Skeletal muscle satellite cell (primary cell): ENCODE measurements around the gene UBTD2.
A peak's percentile ranks its signal among the peaks of the same experiment; 100 is the strongest.

ENCODE experiments used
- H3K27me3 ChIP-seq: 2 replicates; pipeline ENCODE4 v1.7.0; 2013; ENCODE audit warnings: low read length; ENCODE audit not compliant: control insufficient read depth, insufficient read depth
- H3K36me3 ChIP-seq: 2 replicates; pipeline ENCODE4 v1.7.0; 2013; ENCODE audit warnings: mild to moderate bottlenecking, control low read depth, low read length; ENCODE audit not compliant: insufficient read depth
- H3K4me1 ChIP-seq: 2 replicates; pipeline ENCODE4 v1.7.0; 2013; ENCODE audit warnings: low read length; ENCODE audit not compliant: control insufficient read depth, insufficient read depth
- H3K4me2 ChIP-seq: 2 replicates; pipeline ENCODE4 v1.7.0; 2013; ENCODE audit warnings: mild to moderate bottlenecking, low read length
- H3K4me3 ChIP-seq: 2 replicates; pipeline ENCODE4 v1.7.0; 2013; ENCODE audit warnings: low read length
- H3K9ac ChIP-seq: 2 replicates; pipeline ENCODE4 v1.7.0; 2013; ENCODE audit warnings: mild to moderate bottlenecking, low read depth, low read length, moderate library complexity
- H3K9me3 ChIP-seq: replicated peaks from 2 replicates; pipeline ENCODE4 v1.7.0; 2013; ENCODE audit warnings: mild to moderate bottlenecking, control low read depth, low read length

UBTD2 gene

GRCh38 chr5:172173564-172174153 lies 109.9 kb downstream of the UBTD2 start:
- H3K4me1 ChIP-seq = peaks cover 4% of the 10 kb centered on the region

GRCh38 chr5:172172912-172173563 lies 110.5 kb downstream of the UBTD2 start:
- H3K4me1 ChIP-seq = peaks cover 4% of the 10 kb centered on the region
- no peak overlapping the region for H3K4me2 ChIP-seq
- H3K9ac ChIP-seq = no peak overlapping the region
- no peak overlapping the region for H3K4me3 ChIP-seq
- H3K36me3 ChIP-seq = peaks cover 6% of the 10 kb centered on the region
- no peaks in the 10 kb centered on the region for H3K27me3 ChIP-seq
- H3K9me3 ChIP-seq = no peaks in the 10 kb centered on the region

More at GRCh38 chr5:172173564-172174153, 109.9 kb downstream of the UBTD2 start:
- Histone ChIP-seq H3K4me2 (no peak overlapping the region), H3K9me3 (no peaks in the 10 kb centered on the region), H3K4me3 (no peak overlapping the region), H3K9ac (no peak overlapping the region), H3K27me3 (no peaks in the 10 kb centered on the region), H3K36me3 (peaks cover 6% of the 10 kb centered on the region)

GRCh38 chr5:172171118-172171517 lies 112.4 kb downstream of the UBTD2 start:
- no peaks in the 10 kb centered on the region for H3K27me3 ChIP-seq
- no peak overlapping the region for H3K4me3 ChIP-seq
- no peak overlapping the region for H3K9ac ChIP-seq
- no peak overlapping the region for H3K4me2 ChIP-seq
- peaks cover 4% of the 10 kb centered on the region for H3K4me1 ChIP-seq
- H3K9me3 ChIP-seq = no peaks in the 10 kb centered on the region
- peaks cover 6% of the 10 kb centered on the region for H3K36me3 ChIP-seq

- no peaks in the 10 kb centered on the region for H3K27me3 ChIP-seq
- no peak overlapping the region for H3K9ac ChIP-seq
- no peak overlapping the region for H3K4me2 ChIP-seq
- no peak overlapping the region for H3K4me3 ChIP-seq
- H3K4me1 ChIP-seq = peaks cover 4% of the 10 kb centered on the region
- H3K9me3 ChIP-seq = no peaks in the 10 kb centered on the region
- H3K36me3 ChIP-seq = peaks cover 6% of the 10 kb centered on the region
Measured at GRCh38 chr5:172170251-172170701, 113.3 kb downstream of the UBTD2 start.

GRCh38 chr5:172169216-172169615 lies 114.3 kb downstream of the UBTD2 start:
- Histone ChIP-seq H3K4me1 (peaks cover 13% of the 10 kb centered on the region), H3K27me3 (no peaks in the 10 kb centered on the region), H3K4me3 (no peak overlapping the region), H3K36me3 (peaks cover 6% of the 10 kb centered on the region), H3K4me2 (no peak overlapping the region), H3K9me3 (no peaks in the 10 kb centered on the region), H3K9ac (no peak overlapping the region)

- Histone ChIP-seq H3K4me3 (no peak overlapping the region), H3K9ac (no peak overlapping the region), H3K9me3 (no peaks in the 10 kb centered on the region), H3K27me3 (no peaks in the 10 kb centered on the region), H3K4me2 (no peak overlapping the region), H3K4me1 (peaks cover 18% of the 10 kb centered on the region), H3K36me3 (peaks cover 2% of the 10 kb centered on the region)
Measured at GRCh38 chr5:172168311-172168710, 115.3 kb downstream of the UBTD2 start.

- no peak overlapping the region for H3K9ac ChIP-seq
- peaks cover 2% of the 10 kb centered on the region for H3K36me3 ChIP-seq
- H3K4me2 ChIP-seq = no peak overlapping the region
- no peaks in the 10 kb centered on the region for H3K27me3 ChIP-seq
- H3K9me3 ChIP-seq = no peaks in the 10 kb centered on the region
- peaks cover 18% of the 10 kb centered on the region for H3K4me1 ChIP-seq
- H3K4me3 ChIP-seq = no peak overlapping the region
Measured at GRCh38 chr5:172167895-172168294, 115.7 kb downstream of the UBTD2 start.

GRCh38 chr5:172166030-172166826 lies 117.3 kb downstream of the UBTD2 start:
- Histone ChIP-seq H3K9ac (no peak overlapping the region), H3K4me1 (peaks cover 18% of the 10 kb centered on the region), H3K36me3 (no peaks in the 10 kb centered on the region), H3K27me3 (no peaks in the 10 kb centered on the region), H3K9me3 (no peaks in the 10 kb centered on the region), H3K4me2 (no peak overlapping the region), H3K4me3 (no peak overlapping the region)

- H3K36me3 ChIP-seq = no peaks in the 10 kb centered on the region
- no peak overlapping the region for H3K4me2 ChIP-seq
- no peaks in the 10 kb centered on the region for H3K9me3 ChIP-seq
- H3K4me1 ChIP-seq = peaks cover 16% of the 10 kb centered on the region
- no peak overlapping the region for H3K4me3 ChIP-seq
- no peaks in the 10 kb centered on the region for H3K27me3 ChIP-seq
- H3K9ac ChIP-seq = no peak overlapping the region
Measured at GRCh38 chr5:172165465-172165864, 118.1 kb downstream of the UBTD2 start.

GRCh38 chr5:172164769-172165212 lies 118.8 kb downstream of the UBTD2 start:
- peaks cover 15% of the 10 kb centered on the region for H3K4me1 ChIP-seq
- H3K4me2 ChIP-seq = peak overlapping the region; percentile 77
- no peaks in the 10 kb centered on the region for H3K36me3 ChIP-seq
- H3K4me3 ChIP-seq = peak overlapping the region; percentile 13
- peak overlapping the region; percentile 11 for H3K9ac ChIP-seq
- no peaks in the 10 kb centered on the region for H3K9me3 ChIP-seq
- H3K27me3 ChIP-seq = no peaks in the 10 kb centered on the region

GRCh38 chr5:172163346-172163745 lies 120.2 kb downstream of the UBTD2 start:
- peaks cover 15% of the 10 kb centered on the region for H3K4me1 ChIP-seq
- H3K9me3 ChIP-seq = no peaks in the 10 kb centered on the region
- H3K27me3 ChIP-seq = no peaks in the 10 kb centered on the region
- H3K9ac ChIP-seq = no peak overlapping the region
- no peak overlapping the region for H3K4me3 ChIP-seq
- peak overlapping the region; percentile 19 for H3K4me2 ChIP-seq
- H3K36me3 ChIP-seq = no peaks in the 10 kb centered on the region
